ENCODE data around the gene PDCD1LG2. TPM values are rescaled to one million over a fixed set of nuclear protein-coding genes. Genes with fewer than 3 reads are reported as not detected.

PDCD1LG2 gene
- total RNA-seq, 1 donor from 2014 or later = 1.7 TPM

DNA sequence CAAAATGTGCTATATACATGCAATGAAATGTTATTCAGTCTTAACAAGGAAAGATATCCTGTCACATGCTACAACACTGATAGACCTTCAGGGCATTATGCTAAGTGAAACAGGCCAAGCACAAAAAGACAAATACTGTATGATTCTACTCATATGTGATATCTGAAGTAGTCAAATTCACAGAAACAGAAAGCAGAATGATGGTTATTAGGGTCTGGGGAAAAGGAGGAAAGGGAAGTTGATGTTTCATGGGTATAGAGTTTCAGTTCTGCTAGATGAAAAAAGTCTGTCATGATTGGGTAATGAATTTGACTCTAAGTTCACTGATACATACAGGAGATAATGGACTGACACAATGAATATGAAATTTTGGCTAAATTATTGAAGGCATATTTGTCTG lies 107.4 kb downstream of the PDCD1LG2 start:
- TF ChIP-seq, protein P1, sequence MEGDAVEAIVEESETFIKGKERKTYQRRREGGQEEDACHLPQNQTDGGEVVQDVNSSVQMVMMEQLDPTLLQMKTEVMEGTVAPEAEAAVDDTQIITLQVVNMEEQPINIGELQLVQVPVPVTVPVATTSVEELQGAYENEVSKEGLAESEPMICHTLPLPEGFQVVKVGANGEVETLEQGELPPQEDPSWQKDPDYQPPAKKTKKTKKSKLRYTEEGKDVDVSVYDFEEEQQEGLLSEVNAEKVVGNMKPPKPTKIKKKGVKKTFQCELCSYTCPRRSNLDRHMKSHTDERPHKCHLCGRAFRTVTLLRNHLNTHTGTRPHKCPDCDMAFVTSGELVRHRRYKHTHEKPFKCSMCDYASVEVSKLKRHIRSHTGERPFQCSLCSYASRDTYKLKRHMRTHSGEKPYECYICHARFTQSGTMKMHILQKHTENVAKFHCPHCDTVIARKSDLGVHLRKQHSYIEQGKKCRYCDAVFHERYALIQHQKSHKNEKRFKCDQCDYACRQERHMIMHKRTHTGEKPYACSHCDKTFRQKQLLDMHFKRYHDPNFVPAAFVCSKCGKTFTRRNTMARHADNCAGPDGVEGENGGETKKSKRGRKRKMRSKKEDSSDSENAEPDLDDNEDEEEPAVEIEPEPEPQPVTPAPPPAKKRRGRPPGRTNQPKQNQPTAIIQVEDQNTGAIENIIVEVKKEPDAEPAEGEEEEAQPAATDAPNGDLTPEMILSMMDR (IDR thresholded peaks at IDR 0.05) = no peak
- H3K4me1 Mint-ChIP-seq (ENCODE audit: unreplicated experiment) = peaks cover 22% of the 10 kb centered on the region
- no peaks in the 10 kb centered on the region for H3K27me3 Mint-ChIP-seq (ENCODE audit: unreplicated experiment)
- H3K9me3 Mint-ChIP-seq (ENCODE audit: unreplicated experiment) = no peaks in the 10 kb centered on the region
- DNase-seq (ENCODE audit: extremely low spot score, unreplicated experiment) = no peak
- no peak overlapping the region for H3K27ac Mint-ChIP-seq (ENCODE audit: unreplicated experiment)
- H3K4me3 Mint-ChIP-seq (ENCODE audit: unreplicated experiment) = no peak overlapping the region
- no peaks in the 10 kb centered on the region for H3K36me3 Mint-ChIP-seq (ENCODE audit: unreplicated experiment)

DNA sequence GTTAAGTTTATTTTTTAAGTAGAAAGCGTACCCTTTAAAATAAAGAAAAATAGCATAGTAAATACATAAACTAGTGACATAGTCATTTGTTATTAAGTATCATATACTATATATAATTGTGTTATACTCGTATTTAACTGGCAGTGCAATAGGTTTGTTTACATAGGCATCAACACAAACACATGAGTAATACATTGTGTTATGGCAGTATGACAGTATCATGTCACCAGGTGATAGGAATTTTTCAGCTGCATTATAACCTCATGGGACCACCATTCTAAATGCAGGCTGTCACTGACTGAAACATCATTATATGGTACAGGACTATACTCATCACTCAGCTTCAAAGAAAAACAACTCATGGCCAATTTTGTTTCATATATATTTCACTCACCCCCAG lies 110.2 kb downstream of the PDCD1LG2 start:
- Mint-ChIP-seq H3K9me3 (ENCODE audit: unreplicated experiment) (no peaks in the 10 kb centered on the region), H3K27me3 (ENCODE audit: unreplicated experiment) (no peaks in the 10 kb centered on the region), H3K36me3 (ENCODE audit: unreplicated experiment) (no peaks in the 10 kb centered on the region), H3K4me1 (ENCODE audit: unreplicated experiment) (peaks cover 24% of the 10 kb centered on the region), H3K4me3 (ENCODE audit: unreplicated experiment) (no peak overlapping the region), H3K27ac (ENCODE audit: unreplicated experiment) (no peak overlapping the region)
- DNase-seq (ENCODE audit: extremely low spot score, unreplicated experiment) = no peak
- TF ChIP-seq, protein P1 (IDR thresholded peaks at IDR 0.05) = no peak

Other genes starting within 250 kb of the PDCD1LG2 start
- not detected in 2 replicates for gene RLN2, start 205.8 kb upstream of the PDCD1LG2 start, total RNA-seq
- not detected in 2 replicates for gene RLN1, start 170.7 kb upstream of the PDCD1LG2 start, total RNA-seq
- 12.4 and 13.9 TPM in 2 replicates for gene PLGRKT, start 72.6 kb upstream of the PDCD1LG2 start, total RNA-seq
- 0.31 and 0.43 TPM in 2 replicates for gene CD274, start 60.0 kb upstream of the PDCD1LG2 start, total RNA-seq
- gene RIC1, start 118.6 kb downstream of the PDCD1LG2 start, total RNA-seq = 52.4 and 54.7 TPM in 2 replicates